ENCODE measurements around the gene LAMC1. TPM values are rescaled to one million over a fixed set of nuclear protein-coding genes. Genes with fewer than 3 reads are reported as not detected.

The LAMC1 gene
- polyA plus RNA-seq, 1 donor from 2014 or later: 4.2 TPM

DNA sequence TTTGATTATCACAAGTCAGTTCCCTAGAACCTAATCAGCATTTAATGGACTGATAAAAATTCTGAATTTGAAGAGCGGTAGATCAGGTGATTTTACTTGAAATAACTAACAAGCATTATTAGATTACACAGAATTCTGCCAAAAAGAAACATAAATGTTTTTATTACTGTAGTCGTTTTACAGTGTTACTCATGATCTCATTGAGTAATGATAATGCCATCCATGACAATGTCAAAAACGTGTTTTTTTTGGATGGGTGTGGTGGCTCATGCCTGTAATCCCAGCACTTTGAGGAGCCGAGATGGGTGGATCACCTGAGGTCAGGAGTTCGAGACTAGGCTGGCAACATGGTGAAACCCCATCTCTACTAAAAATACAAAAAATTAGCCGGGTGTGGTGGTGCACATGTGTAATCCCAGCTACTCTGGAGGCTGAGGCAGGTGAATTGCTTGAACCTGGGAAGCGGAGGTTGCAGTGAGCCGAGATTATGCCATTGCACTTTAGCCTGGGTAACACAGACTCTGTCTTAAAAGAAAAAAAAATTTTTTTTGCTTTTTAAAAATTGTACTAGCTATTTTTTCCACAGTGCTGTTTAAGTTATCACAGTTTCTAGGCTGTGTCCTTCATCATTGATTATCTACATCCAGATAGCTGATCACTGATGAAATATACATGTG lies 56.6 kb downstream of the LAMC1 start:
- H3K4me2 ChIP-seq (ENCODE audit: low read length): no peak overlapping the region
- H3K4me3 ChIP-seq (ENCODE audit: low read length): no peak overlapping the region
- H3K9me2 ChIP-seq (ENCODE audit: insufficient read depth, low read length): no peaks in the 10 kb centered on the region
- H3K36me3 ChIP-seq (ENCODE audit: insufficient read depth, low read length): no peaks in the 10 kb centered on the region
- H3K79me2 ChIP-seq (replicated peaks; ENCODE audit: insufficient read depth, low read length): no peaks in the 10 kb centered on the region
- H3K9ac ChIP-seq (ENCODE audit: low read length): no peak overlapping the region
- no peak overlapping the region for H2AFZ ChIP-seq (ENCODE audit: low read depth, low read length)
- TF ChIP-seq EZH2 (IDR thresholded peaks at IDR 0.05; ENCODE audit: borderline replicate concordance, insufficient read depth, low read length, poor library complexity, severe bottlenecking): no peak
- TF ChIP-seq RAD21 (conservative IDR thresholded peaks at IDR 0.05): no peak
- no peak for TF ChIP-seq SMC3 (conservative IDR thresholded peaks at IDR 0.05; ENCODE audit: poor library complexity)
- TF ChIP-seq, protein P1, sequence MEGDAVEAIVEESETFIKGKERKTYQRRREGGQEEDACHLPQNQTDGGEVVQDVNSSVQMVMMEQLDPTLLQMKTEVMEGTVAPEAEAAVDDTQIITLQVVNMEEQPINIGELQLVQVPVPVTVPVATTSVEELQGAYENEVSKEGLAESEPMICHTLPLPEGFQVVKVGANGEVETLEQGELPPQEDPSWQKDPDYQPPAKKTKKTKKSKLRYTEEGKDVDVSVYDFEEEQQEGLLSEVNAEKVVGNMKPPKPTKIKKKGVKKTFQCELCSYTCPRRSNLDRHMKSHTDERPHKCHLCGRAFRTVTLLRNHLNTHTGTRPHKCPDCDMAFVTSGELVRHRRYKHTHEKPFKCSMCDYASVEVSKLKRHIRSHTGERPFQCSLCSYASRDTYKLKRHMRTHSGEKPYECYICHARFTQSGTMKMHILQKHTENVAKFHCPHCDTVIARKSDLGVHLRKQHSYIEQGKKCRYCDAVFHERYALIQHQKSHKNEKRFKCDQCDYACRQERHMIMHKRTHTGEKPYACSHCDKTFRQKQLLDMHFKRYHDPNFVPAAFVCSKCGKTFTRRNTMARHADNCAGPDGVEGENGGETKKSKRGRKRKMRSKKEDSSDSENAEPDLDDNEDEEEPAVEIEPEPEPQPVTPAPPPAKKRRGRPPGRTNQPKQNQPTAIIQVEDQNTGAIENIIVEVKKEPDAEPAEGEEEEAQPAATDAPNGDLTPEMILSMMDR (IDR thresholded peaks at IDR 0.05; ENCODE audit: poor library complexity, severe bottlenecking): no peak
- TF ChIP-seq EP300 (conservative IDR thresholded peaks at IDR 0.05; ENCODE audit: poor library complexity, severe bottlenecking): no peak
- TF ChIP-seq MXI1 (conservative IDR thresholded peaks at IDR 0.05; ENCODE audit: poor library complexity, severe bottlenecking): no peak
- no peaks in the 10 kb centered on the region for H3F3A ChIP-seq (ENCODE audit: insufficient read depth, low read length, poor library complexity, severe bottlenecking)
- no peaks in the 10 kb centered on the region for H4K20me1 ChIP-seq (ENCODE audit: insufficient read depth)
- H3K9me3 ChIP-seq (ENCODE audit: low read length): no peaks in the 10 kb centered on the region
- H3K27me3 ChIP-seq (ENCODE audit: insufficient read depth, low read depth, low read length): no peaks in the 10 kb centered on the region
- no peak overlapping the region for H3K27ac ChIP-seq (ENCODE audit: low read length)

DNA sequence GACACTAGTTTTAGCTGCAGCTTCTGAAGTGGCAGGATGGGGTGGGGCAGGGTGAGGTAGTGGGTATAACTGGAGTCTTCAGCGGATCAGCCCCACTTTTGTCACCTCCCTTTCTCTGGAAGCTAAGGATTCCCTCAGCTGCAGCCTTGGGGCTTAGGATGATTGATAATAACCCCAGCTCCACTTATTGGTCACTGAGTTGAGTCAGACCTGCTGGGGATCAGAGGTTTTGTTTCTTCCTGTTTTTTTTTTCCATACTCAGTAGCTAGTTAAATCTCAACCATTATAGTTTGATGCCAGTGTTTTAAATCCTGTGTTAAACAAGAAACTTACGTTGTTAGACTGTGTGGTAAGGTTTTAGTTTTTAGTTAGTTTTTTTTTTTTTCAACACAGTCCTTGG lies 57.2 kb downstream of the LAMC1 start:
- Histone ChIP-seq H4K20me1 (ENCODE audit: insufficient read depth) (no peaks in the 10 kb centered on the region), H3K9me3 (ENCODE audit: low read length) (no peaks in the 10 kb centered on the region), H2AFZ (ENCODE audit: low read depth, low read length) (no peak overlapping the region), H3K79me2 (replicated peaks; ENCODE audit: insufficient read depth, low read length) (no peaks in the 10 kb centered on the region), H3K36me3 (ENCODE audit: insufficient read depth, low read length) (no peaks in the 10 kb centered on the region), H3K27me3 (ENCODE audit: insufficient read depth, low read depth, low read length) (no peaks in the 10 kb centered on the region), H3F3A (ENCODE audit: insufficient read depth, low read length, poor library complexity, severe bottlenecking) (no peaks in the 10 kb centered on the region), H3K9ac (ENCODE audit: low read length) (no peak overlapping the region), H3K27ac (ENCODE audit: low read length) (no peak overlapping the region), H3K4me2 (ENCODE audit: low read length) (no peak overlapping the region), H3K4me3 (ENCODE audit: low read length) (no peak overlapping the region), H3K9me2 (ENCODE audit: insufficient read depth, low read length) (no peaks in the 10 kb centered on the region)
- TF ChIP-seq EP300 (conservative IDR thresholded peaks at IDR 0.05; ENCODE audit: poor library complexity, severe bottlenecking) (no peak), MXI1 (conservative IDR thresholded peaks at IDR 0.05; ENCODE audit: poor library complexity, severe bottlenecking) (no peak), TAF1 (IDR thresholded peaks at IDR 0.05; ENCODE audit: low read depth) (no peak), EZH2 (IDR thresholded peaks at IDR 0.05; ENCODE audit: borderline replicate concordance, insufficient read depth, low read length, poor library complexity, severe bottlenecking) (no peak), POLR2AphosphoS5 (IDR thresholded peaks at IDR 0.05) (no peak), RAD21 (conservative IDR thresholded peaks at IDR 0.05) (no peak), SMC3 (conservative IDR thresholded peaks at IDR 0.05; ENCODE audit: poor library complexity) (no peak)
- TF ChIP-seq, protein P2, sequence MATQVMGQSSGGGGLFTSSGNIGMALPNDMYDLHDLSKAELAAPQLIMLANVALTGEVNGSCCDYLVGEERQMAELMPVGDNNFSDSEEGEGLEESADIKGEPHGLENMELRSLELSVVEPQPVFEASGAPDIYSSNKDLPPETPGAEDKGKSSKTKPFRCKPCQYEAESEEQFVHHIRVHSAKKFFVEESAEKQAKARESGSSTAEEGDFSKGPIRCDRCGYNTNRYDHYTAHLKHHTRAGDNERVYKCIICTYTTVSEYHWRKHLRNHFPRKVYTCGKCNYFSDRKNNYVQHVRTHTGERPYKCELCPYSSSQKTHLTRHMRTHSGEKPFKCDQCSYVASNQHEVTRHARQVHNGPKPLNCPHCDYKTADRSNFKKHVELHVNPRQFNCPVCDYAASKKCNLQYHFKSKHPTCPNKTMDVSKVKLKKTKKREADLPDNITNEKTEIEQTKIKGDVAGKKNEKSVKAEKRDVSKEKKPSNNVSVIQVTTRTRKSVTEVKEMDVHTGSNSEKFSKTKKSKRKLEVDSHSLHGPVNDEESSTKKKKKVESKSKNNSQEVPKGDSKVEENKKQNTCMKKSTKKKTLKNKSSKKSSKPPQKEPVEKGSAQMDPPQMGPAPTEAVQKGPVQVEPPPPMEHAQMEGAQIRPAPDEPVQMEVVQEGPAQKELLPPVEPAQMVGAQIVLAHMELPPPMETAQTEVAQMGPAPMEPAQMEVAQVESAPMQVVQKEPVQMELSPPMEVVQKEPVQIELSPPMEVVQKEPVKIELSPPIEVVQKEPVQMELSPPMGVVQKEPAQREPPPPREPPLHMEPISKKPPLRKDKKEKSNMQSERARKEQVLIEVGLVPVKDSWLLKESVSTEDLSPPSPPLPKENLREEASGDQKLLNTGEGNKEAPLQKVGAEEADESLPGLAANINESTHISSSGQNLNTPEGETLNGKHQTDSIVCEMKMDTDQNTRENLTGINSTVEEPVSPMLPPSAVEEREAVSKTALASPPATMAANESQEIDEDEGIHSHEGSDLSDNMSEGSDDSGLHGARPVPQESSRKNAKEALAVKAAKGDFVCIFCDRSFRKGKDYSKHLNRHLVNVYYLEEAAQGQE (IDR thresholded peaks at IDR 0.05; ENCODE audit: borderline replicate concordance): no peak
- TF ChIP-seq, protein P1 (IDR thresholded peaks at IDR 0.05; ENCODE audit: poor library complexity, severe bottlenecking): no peak

All from neural cell (in vitro differentiated cells).